ENCODE results near the gene LRP5.

Gene LRP5

GRCh38 chr11:68309621-68310185 lies 2.7 kb upstream of the LRP5 start:
- no peak for DNase-seq

- DNase-seq: no peak
Observed at GRCh38 chr11:68311160-68312116, 953 bp upstream of the LRP5 start.

GRCh38 chr11:68312780-68313573 lies 586 bp downstream of the LRP5 start:
- no peak for DNase-seq

GRCh38 chr11:68313574-68314202 lies 1.3 kb downstream of the LRP5 start:
- no peak for DNase-seq

GRCh38 chr11:68314203-68315170 lies 2.1 kb downstream of the LRP5 start:
- DNase-seq: no peak

- DNase-seq: no peak
Observed at GRCh38 chr11:68315171-68315920, 3.0 kb downstream of the LRP5 start.

- DNase-seq: no peak
Observed at GRCh38 chr11:68317147-68317785, 4.9 kb downstream of the LRP5 start.

- DNase-seq: no peak
Observed at GRCh38 chr11:68321293-68322051, 9.1 kb downstream of the LRP5 start.

- no peak for DNase-seq
Observed at GRCh38 chr11:68322052-68322430, 9.7 kb downstream of the LRP5 start.

GRCh38 chr11:68324241-68324640 lies 11.8 kb downstream of the LRP5 start:
- no peak for DNase-seq

GRCh38 chr11:68324695-68325094 lies 12.3 kb downstream of the LRP5 start:
- DNase-seq: no peak

GRCh38 chr11:68325183-68325906 lies 13.0 kb downstream of the LRP5 start:
- no peak for DNase-seq

- no peak for DNase-seq
Observed at GRCh38 chr11:68325907-68326220, 13.5 kb downstream of the LRP5 start.

GRCh38 chr11:68326334-68327215 lies 14.2 kb downstream of the LRP5 start:
- DNase-seq: no peak

- DNase-seq: no peak
Observed at GRCh38 chr11:68327586-68328370, 15.4 kb downstream of the LRP5 start.

GRCh38 chr11:68328374-68329091 lies 16.1 kb downstream of the LRP5 start:
- DNase-seq: no peak

GRCh38 chr11:68329536-68329935 lies 17.1 kb downstream of the LRP5 start:
- DNase-seq: no peak

Measured in T-helper 1 cell (primary cell).